IMR-90 (cell line): ENCODE results near the gene NFASC. TPM values are rescaled to one million over a fixed set of nuclear protein-coding genes. Genes with fewer than 3 reads are reported as not detected.

Experiments used
- ATAC-seq: fragments of 200-7000 bp; cut with Tn5 transposase; 2 replicates; pipeline ENCODE4 v1.9.1; 2020; ENCODE audit warnings: low read depth, mild to moderate bottlenecking, moderate library complexity
- BruUV-seq: library from RNA; stranded (reverse); fragments of 400-500 nt; replicated peaks from 2 replicates; lab custom pipeline; 2021; lab: Mats Ljungman, UMichigan
- CTCF ChIA-PET: fragments of 300-600 bp; formaldehyde crosslinking; extraction: SDS; loops from one replicate; lab custom pipeline; 2021; ENCODE audit warnings: antibody characterized with exemption; lab: Yijun Ruan, JAX
- POLR2A ChIA-PET: fragments of 300-600 bp; sonication (Branson Sonifier 250); formaldehyde crosslinking; loops from one replicate; lab custom pipeline; 2022; ENCODE audit warnings: antibody characterized with exemption; ENCODE audit not compliant: unreplicated experiment; lab: Charles Lee
- DNase-seq: peaks from one replicate; pipeline ENCODE4 v3.0.0; 2013
- H2AFZ ChIP-seq: replicated peaks from 2 replicates; pipeline ENCODE3; 2013; ENCODE audit warnings: low read length, mild to moderate bottlenecking; ENCODE audit not compliant: poor library complexity
- H2AK5ac ChIP-seq: 2 replicates; pipeline ENCODE4 v1.6.1; 2013; ENCODE audit warnings: low read depth, low read length, inconsistent platforms
- H2AK9ac ChIP-seq: replicated peaks from 2 replicates; pipeline ENCODE3; 2013; ENCODE audit warnings: mild to moderate bottlenecking, low read depth, low read length, moderate library complexity; ENCODE audit not compliant: poor library complexity
- H2BK120ac ChIP-seq: 2 replicates; pipeline ENCODE4 v1.6.1; 2013; ENCODE audit warnings: low read depth, low read length, inconsistent platforms
- H2BK15ac ChIP-seq: 3 replicates; pipeline ENCODE4 v1.6.1; 2013; ENCODE audit warnings: low read depth, low read length, inconsistent platforms
- H2BK20ac ChIP-seq: 2 replicates; pipeline ENCODE4 v1.6.1; 2013; ENCODE audit warnings: low read depth, mild to moderate bottlenecking, inconsistent platforms, low read length, moderate library complexity
- H2BK5ac ChIP-seq: 2 replicates; pipeline ENCODE4 v1.6.1; 2013; ENCODE audit warnings: mild to moderate bottlenecking, low read depth, low read length, inconsistent platforms; ENCODE audit not compliant: poor library complexity, severe bottlenecking
- H3K14ac ChIP-seq: replicated peaks from 2 replicates; pipeline ENCODE4 v1.6.1; 2013; ENCODE audit warnings: low read depth, low read length, inconsistent platforms
- H3K18ac ChIP-seq: 2 replicates; pipeline ENCODE4 v1.6.1; 2013; ENCODE audit warnings: low read depth, low read length, control low read depth
- H3K23ac ChIP-seq: 2 replicates; pipeline ENCODE4 v1.6.1; 2013; ENCODE audit warnings: low read depth, low read length, inconsistent platforms
- H3K27ac ChIP-seq: 2 replicates; pipeline ENCODE4 v1.5.1; 2013; ENCODE audit warnings: mild to moderate bottlenecking, control low read depth, low read length; ENCODE audit not compliant: insufficient read depth
- H3K27me3 ChIP-seq: 2 replicates; pipeline ENCODE4 v1.6.1; 2013; ENCODE audit warnings: low read length; ENCODE audit not compliant: control insufficient read depth, insufficient read depth
- H3K36me3 ChIP-seq: 2 replicates; pipeline ENCODE4 v1.6.1; 2013; ENCODE audit warnings: low read length, mixed read lengths; ENCODE audit not compliant: control insufficient read depth, insufficient read depth
- H3K4ac ChIP-seq: 2 replicates; pipeline ENCODE4 v1.6.1; 2013; ENCODE audit warnings: low read depth, low read length, inconsistent platforms
- H3K4me1 ChIP-seq: 2 replicates; pipeline ENCODE4 v1.6.1; 2013; ENCODE audit warnings: low read length, mixed read lengths; ENCODE audit not compliant: control insufficient read depth, insufficient read depth
- H3K4me2 ChIP-seq: 2 replicates; pipeline ENCODE4 v1.6.1; 2013; ENCODE audit warnings: low read depth, mild to moderate bottlenecking, control low read depth, low read length, moderate library complexity
- H3K4me3 ChIP-seq: 2 replicates; pipeline ENCODE4 v1.5.1; 2013; ENCODE audit warnings: low read depth, mild to moderate bottlenecking, control low read depth, low read length, moderate library complexity; ENCODE audit not compliant: insufficient read depth
- H3K56ac ChIP-seq: 2 replicates; pipeline ENCODE4 v1.6.1; 2013; ENCODE audit warnings: low read length, inconsistent platforms; ENCODE audit not compliant: insufficient read depth; ENCODE audit errors: extremely low read depth
- H3K79me1 ChIP-seq, 2 experiments: 2 replicates each; pipeline ENCODE4 v1.6.1; 2013; ENCODE audit warnings: low read length in 2 of 2, inconsistent platforms in 1 of 2, low read depth in 1 of 2
- H3K9ac ChIP-seq: 2 replicates; pipeline ENCODE4 v1.6.1; 2013; ENCODE audit warnings: low read depth, low read length, control low read depth
- H3K9me1 ChIP-seq: 2 replicates; pipeline ENCODE4 v1.6.1; 2013; ENCODE audit warnings: low read length, inconsistent platforms; ENCODE audit not compliant: insufficient read depth
- H3K9me3 ChIP-seq: 2 replicates; pipeline ENCODE4 v1.6.1; 2013; ENCODE audit warnings: low read length; ENCODE audit not compliant: control insufficient read depth, insufficient read depth
- H4K20me1 ChIP-seq: 2 replicates; pipeline ENCODE4 v1.6.1; 2013; ENCODE audit warnings: low read length, inconsistent platforms; ENCODE audit not compliant: insufficient read depth
- H4K5ac ChIP-seq: 2 replicates; pipeline ENCODE4 v1.6.1; 2013; ENCODE audit warnings: mild to moderate bottlenecking, low read depth, low read length, control low read depth
- H4K8ac ChIP-seq, 2 experiments: 2 replicates each; pipeline ENCODE4 v1.6.1; 2013; ENCODE audit warnings: low read depth in 2 of 2, low read length in 2 of 2, control low read depth in 1 of 2, inconsistent platforms in 1 of 2
- H4K91ac ChIP-seq: 2 replicates; pipeline ENCODE4 v1.6.1; 2013; ENCODE audit warnings: low read depth, low read length, inconsistent platforms; ENCODE audit not compliant: insufficient read depth
- BHLHE40 ChIP-seq: fragments of 150-350 bp; IDR thresholded peaks from 2 replicates; pipeline ENCODE4 v1.6.1; 2016; ENCODE audit warnings: mild to moderate bottlenecking, low read depth, low read length
- CEBPB ChIP-seq: IDR thresholded peaks from 2 replicates; pipeline ENCODE4 v1.6.1; 2012; ENCODE audit warnings: low read depth, low read length, improper control_type of control experiment
- CHD1 ChIP-seq: IDR thresholded peaks from 2 replicates; pipeline ENCODE4 v1.6.1; 2012; ENCODE audit warnings: low read depth, low read length, improper control_type of control experiment
- MAZ ChIP-seq: IDR thresholded peaks from 2 replicates; pipeline ENCODE4 v1.6.1; 2012; ENCODE audit warnings: low read depth, mild to moderate bottlenecking, low read length, improper control_type of control experiment, moderate library complexity, borderline replicate concordance
- MXI1 ChIP-seq: IDR thresholded peaks from 2 replicates; pipeline ENCODE4 v1.6.1; 2012; ENCODE audit warnings: low read depth, mild to moderate bottlenecking, low read length, moderate library complexity, borderline replicate concordance
- POLR2A ChIP-seq: IDR thresholded peaks from 2 replicates; pipeline ENCODE4 v1.6.1; 2012; ENCODE audit warnings: mild to moderate bottlenecking, low read depth, low read length
- RCOR1 ChIP-seq: IDR thresholded peaks from 2 replicates; pipeline ENCODE4 v1.6.1; 2012; ENCODE audit warnings: mild to moderate bottlenecking, low read length, improper control_type of control experiment; ENCODE audit not compliant: insufficient replicate concordance
- RFX5 ChIP-seq: IDR thresholded peaks from 2 replicates; pipeline ENCODE4 v1.8.0; 2012; ENCODE audit warnings: low read depth, mild to moderate bottlenecking, low read length, moderate library complexity
- SMC3 ChIP-seq: fragments of 150-350 bp; IDR thresholded peaks from 2 replicates; pipeline ENCODE4 v1.6.1; 2016; ENCODE audit warnings: low read depth, mild to moderate bottlenecking, antibody characterized with exemption, low read length, moderate library complexity
- WGBS, 2 experiments: methylation state at CpG; one replicate each; pipeline versions ENCODE4 v1.1.5 to v1.1.7; 2013; ENCODE audit warnings: missing lambda C conversion rate in 2 of 2; ENCODE audit not compliant: insufficient read length in 1 of 2; ENCODE audit errors: extremely low coverage in 2 of 2; 5-methylcytosine and 5-hydroxymethylcytosine counted together
- dilution Hi-C: fragments of 300-500 bp; cut with HindIII; formaldehyde crosslinking; loops from one replicate; pipeline ENCODE4 v1.14.3; 2018; ENCODE audit warnings: low sequenced_read_pairs; ENCODE audit not compliant: unreplicated experiment
- in situ Hi-C: fragments of 300-500 bp; cut with MboI; formaldehyde crosslinking; loops from 3 replicates; pipeline ENCODE4 v1.14.3; 2019; ENCODE audit warnings: low sequenced_read_pairs, inconsistent platforms, mixed read lengths
- intact Hi-C: fragments of 100-400 bp; cut with micrococcal nuclease; formaldehyde crosslinking; loops from 2 replicates; pipeline ENCODE4 v1.10.0; 2022
- polyA plus RNA-seq, 3 experiments: library from polyadenylated mRNA; depleted of rRNA; stranded (reverse); fragments of >200 nt; gene quantifications; 2 replicates each; pipeline ENCODE4 v1.2.3, GENCODE V29; 2012; ENCODE audit warnings: low replicate concordance in 1 of 3
- total RNA-seq: library from RNA; depleted of rRNA; stranded (reverse); fragments of >200 nt; gene quantifications from 2 replicates; pipeline ENCODE4 v1.2.3, GENCODE V29; 2012
- TF ChIP-seq, protein P1 (sequence below): fragments of 150-350 bp; IDR thresholded peaks from 2 replicates; pipeline ENCODE4 v1.6.1; 2016; ENCODE audit warnings: low read depth, mild to moderate bottlenecking, low read length, moderate library complexity, borderline replicate concordance
- TF ChIP-seq, protein P2 (sequence below): fragments of 150-350 bp; IDR thresholded peaks from 2 replicates; pipeline ENCODE4 v1.6.1; 2017; ENCODE audit warnings: mild to moderate bottlenecking, antibody characterized with exemption, low read length, low read depth
- TF ChIP-seq, protein P3 (sequence below): conservative IDR thresholded peaks from 2 replicates; pipeline ENCODE4 v1.5.1; 2012; ENCODE audit warnings: mild to moderate bottlenecking, low read depth, low read length, improper control_type of control experiment

The NFASC gene
- total and polyA plus RNA-seq, 2 of the 4 experiments (the other 2 are of a cell fraction): 0.18 to 0.79 TPM

DNA sequence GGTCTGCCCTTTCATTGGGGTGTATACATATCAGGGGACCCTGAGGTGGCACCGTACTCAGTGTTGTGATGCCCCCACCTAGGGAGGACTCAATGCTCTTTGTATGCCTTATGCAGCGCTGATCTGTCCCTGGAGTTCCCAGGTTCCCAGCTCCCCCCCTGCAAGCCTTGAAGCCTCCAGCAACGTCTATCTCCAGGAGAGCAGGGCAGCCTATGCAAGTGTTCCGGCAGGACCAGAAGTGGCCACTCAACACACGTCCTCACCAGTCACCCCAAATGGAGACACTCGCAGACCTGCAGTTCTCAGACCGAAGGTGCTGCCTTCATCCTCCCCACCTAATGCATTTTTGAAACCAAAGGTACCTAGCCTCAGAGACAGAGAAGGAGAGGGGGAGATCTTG is 147.1 kb downstream of the NFASC start:
- Histone ChIP-seq H2AK9ac (no peak overlapping the region), H3K18ac (no peak overlapping the region), H3K9me1 (no peaks in the 10 kb centered on the region), H4K5ac (no peak overlapping the region), H2BK120ac (no peak overlapping the region), H3K4me1 (no peaks in the 10 kb centered on the region), H3K14ac (no peak overlapping the region), H3K36me3 (no peaks in the 10 kb centered on the region), H3K23ac (no peak overlapping the region), H3K27ac (no peak overlapping the region), H2AK5ac (no peak overlapping the region), H3K79me1 (no peaks in the 10 kb centered on the region), H3K56ac (no peak overlapping the region), H3K4ac (no peak overlapping the region), H3K27me3 (peaks cover 55% of the 10 kb centered on the region), H3K9me3 (no peaks in the 10 kb centered on the region), H3K4me3 (no peak overlapping the region), H4K8ac (no peak overlapping the region), H2AFZ (no peak overlapping the region), H3K9ac (no peak overlapping the region), H2BK5ac (no peak overlapping the region), H4K20me1 (no peaks in the 10 kb centered on the region), H2BK15ac (no peak overlapping the region), H4K91ac (no peak overlapping the region), H2BK20ac (no peak overlapping the region), H3K4me2 (no peak overlapping the region)
- dilution Hi-C loops (no loop called here), in situ Hi-C loops (no loop called here), intact Hi-C loops (no loop called here)
- WGBS, 2 experiments: 40% methylated on average over 1 of the region's 7 CpGs; no CpG with 5 or more reads in 1 of the 2 experiments
- POLR2A ChIA-PET: no interaction called here
- no TSS peak for BruUV-seq
- CTCF ChIA-PET: no interaction called here
- no peak for TF ChIP-seq BHLHE40
- no peak for TF ChIP-seq SMC3
- TF ChIP-seq, protein P1, sequence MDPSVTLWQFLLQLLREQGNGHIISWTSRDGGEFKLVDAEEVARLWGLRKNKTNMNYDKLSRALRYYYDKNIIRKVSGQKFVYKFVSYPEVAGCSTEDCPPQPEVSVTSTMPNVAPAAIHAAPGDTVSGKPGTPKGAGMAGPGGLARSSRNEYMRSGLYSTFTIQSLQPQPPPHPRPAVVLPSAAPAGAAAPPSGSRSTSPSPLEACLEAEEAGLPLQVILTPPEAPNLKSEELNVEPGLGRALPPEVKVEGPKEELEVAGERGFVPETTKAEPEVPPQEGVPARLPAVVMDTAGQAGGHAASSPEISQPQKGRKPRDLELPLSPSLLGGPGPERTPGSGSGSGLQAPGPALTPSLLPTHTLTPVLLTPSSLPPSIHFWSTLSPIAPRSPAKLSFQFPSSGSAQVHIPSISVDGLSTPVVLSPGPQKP: no peak
- TF ChIP-seq, protein P2, sequence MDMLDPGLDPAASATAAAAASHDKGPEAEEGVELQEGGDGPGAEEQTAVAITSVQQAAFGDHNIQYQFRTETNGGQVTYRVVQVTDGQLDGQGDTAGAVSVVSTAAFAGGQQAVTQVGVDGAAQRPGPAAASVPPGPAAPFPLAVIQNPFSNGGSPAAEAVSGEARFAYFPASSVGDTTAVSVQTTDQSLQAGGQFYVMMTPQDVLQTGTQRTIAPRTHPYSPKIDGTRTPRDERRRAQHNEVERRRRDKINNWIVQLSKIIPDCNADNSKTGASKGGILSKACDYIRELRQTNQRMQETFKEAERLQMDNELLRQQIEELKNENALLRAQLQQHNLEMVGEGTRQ: no peak
- TF ChIP-seq MXI1: no peak
- no peak for TF ChIP-seq RFX5
- no peak for TF ChIP-seq CEBPB
- no peak for TF ChIP-seq RCOR1
- TF ChIP-seq, protein P3, sequence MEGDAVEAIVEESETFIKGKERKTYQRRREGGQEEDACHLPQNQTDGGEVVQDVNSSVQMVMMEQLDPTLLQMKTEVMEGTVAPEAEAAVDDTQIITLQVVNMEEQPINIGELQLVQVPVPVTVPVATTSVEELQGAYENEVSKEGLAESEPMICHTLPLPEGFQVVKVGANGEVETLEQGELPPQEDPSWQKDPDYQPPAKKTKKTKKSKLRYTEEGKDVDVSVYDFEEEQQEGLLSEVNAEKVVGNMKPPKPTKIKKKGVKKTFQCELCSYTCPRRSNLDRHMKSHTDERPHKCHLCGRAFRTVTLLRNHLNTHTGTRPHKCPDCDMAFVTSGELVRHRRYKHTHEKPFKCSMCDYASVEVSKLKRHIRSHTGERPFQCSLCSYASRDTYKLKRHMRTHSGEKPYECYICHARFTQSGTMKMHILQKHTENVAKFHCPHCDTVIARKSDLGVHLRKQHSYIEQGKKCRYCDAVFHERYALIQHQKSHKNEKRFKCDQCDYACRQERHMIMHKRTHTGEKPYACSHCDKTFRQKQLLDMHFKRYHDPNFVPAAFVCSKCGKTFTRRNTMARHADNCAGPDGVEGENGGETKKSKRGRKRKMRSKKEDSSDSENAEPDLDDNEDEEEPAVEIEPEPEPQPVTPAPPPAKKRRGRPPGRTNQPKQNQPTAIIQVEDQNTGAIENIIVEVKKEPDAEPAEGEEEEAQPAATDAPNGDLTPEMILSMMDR: no peak
- no peak for TF ChIP-seq CHD1
- no peak for TF ChIP-seq POLR2A
- no peak for TF ChIP-seq MAZ
- DNase-seq (no peak), ATAC-seq (no peak)
